H9 (cell line): ENCODE results near the gene UBALD1. TPM values are rescaled to one million over a fixed set of nuclear protein-coding genes. Genes with fewer than 3 reads are reported as not detected.

Experiments
- DNase-seq: peaks from one replicate; pipeline ENCODE4 v3.0.0-alpha.2; 2017
- H2AFZ ChIP-seq: one replicate; pipeline ENCODE4 v1.6.1; 2013; ENCODE audit warnings: mild to moderate bottlenecking, low read length, control low read depth, moderate library complexity
- H2AK5ac ChIP-seq: 2 replicates; pipeline ENCODE4 v1.6.1; 2013; ENCODE audit warnings: low read length, control low read depth, mixed read lengths; ENCODE audit not compliant: insufficient read length
- H2BK120ac ChIP-seq: one replicate; pipeline ENCODE4 v1.6.1; 2013; ENCODE audit warnings: low read depth, mild to moderate bottlenecking, low read length, control low read depth, inconsistent platforms; ENCODE audit not compliant: poor library complexity, severe bottlenecking
- H2BK12ac ChIP-seq: 2 replicates; pipeline ENCODE4 v1.6.1; 2013; ENCODE audit warnings: low read length, control low read depth, mixed read lengths, low read depth; ENCODE audit not compliant: insufficient read length
- H2BK15ac ChIP-seq: 2 replicates; pipeline ENCODE4 v1.6.1; 2013; ENCODE audit warnings: low read depth, low read length, control low read depth
- H2BK20ac ChIP-seq: one replicate; pipeline ENCODE4 v1.6.1; 2013; ENCODE audit warnings: low read depth, mild to moderate bottlenecking, low read length, control low read depth, inconsistent platforms; ENCODE audit not compliant: poor library complexity, severe bottlenecking
- H2BK5ac ChIP-seq: 2 replicates; pipeline ENCODE4 v1.6.1; 2013; ENCODE audit warnings: low read length, control low read depth, mixed read lengths; ENCODE audit not compliant: insufficient read length
- H3K14ac ChIP-seq: 2 replicates; pipeline ENCODE4 v1.6.1; 2013; ENCODE audit warnings: low read length, control low read depth; ENCODE audit not compliant: insufficient read depth
- H3K18ac ChIP-seq: 2 replicates; pipeline ENCODE4 v1.6.1; 2013; ENCODE audit warnings: low read depth, mild to moderate bottlenecking, mixed read lengths, low read length, control low read depth; ENCODE audit not compliant: insufficient read length
- H3K23ac ChIP-seq: 2 replicates; pipeline ENCODE4 v1.6.1; 2013; ENCODE audit warnings: low read length, control low read depth, mixed read lengths, low read depth; ENCODE audit not compliant: insufficient read length
- H3K23me2 ChIP-seq: 2 replicates; pipeline ENCODE4 v1.6.1; 2013; ENCODE audit warnings: low read depth, mild to moderate bottlenecking, mixed read lengths, low read length, control low read depth; ENCODE audit not compliant: insufficient read length, poor library complexity, severe bottlenecking
- H3K27ac ChIP-seq: 2 replicates; pipeline ENCODE4 v1.5.1; 2013; ENCODE audit warnings: low read length, control low read depth, mixed read lengths, low read depth; ENCODE audit not compliant: insufficient read length
- H3K27me3 ChIP-seq: 2 replicates; pipeline ENCODE4 v1.6.1; 2013; ENCODE audit warnings: low read length, control low read depth, inconsistent platforms; ENCODE audit not compliant: insufficient read depth
- H3K4ac ChIP-seq: 2 replicates; pipeline ENCODE4 v1.6.1; 2013; ENCODE audit warnings: low read depth, mild to moderate bottlenecking, control low read depth, inconsistent platforms, low read length, moderate library complexity
- H3K4me1 ChIP-seq: 2 replicates; pipeline ENCODE4 v1.6.1; 2013; ENCODE audit warnings: low read length, control low read depth, inconsistent platforms; ENCODE audit not compliant: insufficient read depth
- H3K4me2 ChIP-seq: 2 replicates; pipeline ENCODE4 v1.6.1; 2013; ENCODE audit warnings: low read length, control low read depth, mixed read lengths; ENCODE audit not compliant: insufficient read length, insufficient read depth
- H3K56ac ChIP-seq: 2 replicates; pipeline ENCODE4 v1.6.1; 2013; ENCODE audit warnings: low read depth, mild to moderate bottlenecking, mixed read lengths, low read length, control low read depth; ENCODE audit not compliant: insufficient read length
- H3K79me1 ChIP-seq: 2 replicates; pipeline ENCODE4 v1.6.1; 2013; ENCODE audit warnings: low read depth, mild to moderate bottlenecking, moderate library complexity, low read length, control low read depth, inconsistent platforms; ENCODE audit not compliant: insufficient read depth, poor library complexity, severe bottlenecking
- H3K79me2 ChIP-seq: 2 replicates; pipeline ENCODE4 v1.6.1; 2013; ENCODE audit warnings: low read length, control low read depth, inconsistent platforms; ENCODE audit not compliant: insufficient read depth
- H3K9ac ChIP-seq: 2 replicates; pipeline ENCODE4 v1.6.1; 2013; ENCODE audit warnings: low read length, control low read depth, mixed read lengths; ENCODE audit not compliant: insufficient read length; ENCODE audit errors: extremely low read depth
- H3K9me3 ChIP-seq: one replicate; pipeline ENCODE4 v1.6.1; 2013; ENCODE audit warnings: low read depth, low read length, inconsistent platforms; ENCODE audit not compliant: control insufficient read depth
- H3T11ph ChIP-seq: one replicate; pipeline ENCODE4 v1.6.1; 2013; ENCODE audit warnings: mild to moderate bottlenecking, low read length, control low read depth, inconsistent platforms
- H4K20me1 ChIP-seq: one replicate; pipeline ENCODE4 v1.6.1; 2013; ENCODE audit not compliant: control insufficient read depth, insufficient read length, insufficient read depth
- H4K5ac ChIP-seq: 2 replicates; pipeline ENCODE4 v1.6.1; 2013; ENCODE audit warnings: low read depth, mild to moderate bottlenecking, mixed read lengths, low read length, control low read depth; ENCODE audit not compliant: insufficient read length
- H4K8ac ChIP-seq: replicated peaks from 2 replicates; pipeline ENCODE4 v1.6.1; 2013; ENCODE audit warnings: low read length, control low read depth, mixed read lengths, low read depth; ENCODE audit not compliant: insufficient read length
- H4K91ac ChIP-seq: 2 replicates; pipeline ENCODE4 v1.6.1; 2013; ENCODE audit warnings: low read depth, mild to moderate bottlenecking, moderate library complexity, mixed read lengths, low read length, control low read depth; ENCODE audit not compliant: insufficient read length
- H3K27ac Mint-ChIP-seq, 3 experiments: 2 replicates in 2 of 3; 3 replicates in 1 of 3; pipeline ENCODE4 v1.8.0; 2020 to 2021; ENCODE audit warnings: mixed read lengths in 3 of 3, mild to moderate bottlenecking in 1 of 3, moderate library complexity in 1 of 3
- H3K27me3 Mint-ChIP-seq: 2 replicates; pipeline ENCODE4 v1.8.0; 2021; ENCODE audit warnings: low read depth, mild to moderate bottlenecking, moderate library complexity, mixed read lengths
- H3K36me3 Mint-ChIP-seq, 3 experiments: 2 replicates in 2 of 3; 3 replicates in 1 of 3; pipeline ENCODE4 v1.8.0; 2020 to 2021; ENCODE audit warnings: low read depth in 3 of 3, mixed read lengths in 3 of 3; ENCODE audit not compliant: insufficient read depth in 1 of 3
- H3K4me1 Mint-ChIP-seq, 2 experiments: 2 replicates each; pipeline ENCODE4 v1.8.0; 2020; ENCODE audit warnings: mixed read lengths in 2 of 2
- H3K4me3 Mint-ChIP-seq, 2 experiments: 2 replicates in 1 of 2; 3 replicates in 1 of 2; pipeline ENCODE4 v1.8.0; 2020 to 2021; ENCODE audit warnings: mild to moderate bottlenecking in 2 of 2, mixed read lengths in 2 of 2, moderate library complexity in 1 of 2
- H3K9me3 Mint-ChIP-seq, 2 experiments: 2 replicates in 1 of 2; 3 replicates in 1 of 2; pipeline ENCODE4 v1.8.0; 2020; ENCODE audit warnings: mild to moderate bottlenecking in 2 of 2, mixed read lengths in 2 of 2, moderate library complexity in 1 of 2
- CTCF ChIP-seq: fragments of 200-600 bp; sonication (generic); conservative IDR thresholded peaks from 3 replicates; pipeline ENCODE4 v1.8.0; 2021; ENCODE audit warnings: antibody characterized with exemption, mild to moderate bottlenecking
- whole genome bisulfite sequencing: extraction: QIAGEN DNeasy Blood & Tissue Kit; methylation state at CpG from one replicate; pipeline ENCODE4 v1.1.7; 2013; ENCODE audit warnings: missing lambda C conversion rate, low lambda C conversion rate, mixed read lengths; ENCODE audit not compliant: insufficient read length; ENCODE audit errors: extremely low coverage; 5-methylcytosine and 5-hydroxymethylcytosine counted together
- total RNA-seq: library from RNA; stranded (reverse); gene quantifications from 2 replicates; pipeline ENCODE4 v1.2.1, GENCODE V29; 2021

The UBALD1 gene
- total RNA-seq, 1 experiment from 2014 or later = 80.9 TPM

GRCh38 chr16:4648917-4649316, 34.2 kb upstream of the UBALD1 start:
- TF ChIP-seq CTCF = no peak
- Histone ChIP-seq H3K4ac (no peak overlapping the region), H3K14ac (no peak overlapping the region), H2BK5ac (no peak overlapping the region), H3K79me1 (no peaks in the 10 kb centered on the region), H2BK12ac (no peak overlapping the region), H3K9ac (no peak overlapping the region), H4K20me1 (no peaks in the 10 kb centered on the region), H4K5ac (no peak overlapping the region), H2AFZ (no peak overlapping the region), H4K91ac (no peak overlapping the region), H3K23ac (no peak overlapping the region), H3K4me1 (no peaks in the 10 kb centered on the region), H2BK120ac (no peak overlapping the region), H3K4me2 (no peak overlapping the region), H3T11ph (no peak overlapping the region), H3K9me3 (no peaks in the 10 kb centered on the region), H3K27me3 (no peaks in the 10 kb centered on the region), H3K18ac (no peak overlapping the region), H2BK15ac (no peak overlapping the region), H2AK5ac (no peak overlapping the region), H3K79me2 (no peaks in the 10 kb centered on the region; the same call in 1 of the 2 replicates), H3K23me2 (no peaks in the 10 kb centered on the region), H4K8ac (no peak overlapping the region), H2BK20ac (no peak overlapping the region), H3K56ac (no peak overlapping the region), H3K27ac (no peak overlapping the region)
- 0 out of 7 replicates have a peak overlapping the region, but pooled peaks of 2 of the 3 experiments have one; percentile 27 to 28 for H3K27ac Mint-ChIP-seq
- H3K4me3 Mint-ChIP-seq = no peak overlapping the region
- no peaks in the 10 kb centered on the region; a peak in 2 of 5 replicates for H3K9me3 Mint-ChIP-seq
- H3K36me3 Mint-ChIP-seq = peaks cover 17 to 38% (median 28%) of the 10 kb centered on the region in 3 experiments; a peak in 6 of 7 replicates
- H3K4me1 Mint-ChIP-seq = no peaks in the 10 kb centered on the region
- no peaks in the 10 kb centered on the region for H3K27me3 Mint-ChIP-seq
- DNase-seq = no peak
- WGBS = no CpG with 5 or more reads among the region's 13 CpGs
